Stimulated activated CD4-positive, alpha-beta T cell treated with anti-CD3 and anti-CD28 coated beads, Interleukin-4, amount 100 ng/mL, for 1 hour (primary cell): Measurements from ENCODE around the gene NRF1.
A peak's percentile ranks its signal among the peaks of the same experiment; 100 is the strongest.
"Not testable (repeated sequence)": the region's sequence is repeated elsewhere in the genome, so short reads cannot be mapped to it uniquely, and the experiment has no call there.

ENCODE experiments used
- DNase-seq: peaks from one replicate; pipeline ENCODE4 v3.0.0-alpha.2; 2020

The NRF1 gene

DNA sequence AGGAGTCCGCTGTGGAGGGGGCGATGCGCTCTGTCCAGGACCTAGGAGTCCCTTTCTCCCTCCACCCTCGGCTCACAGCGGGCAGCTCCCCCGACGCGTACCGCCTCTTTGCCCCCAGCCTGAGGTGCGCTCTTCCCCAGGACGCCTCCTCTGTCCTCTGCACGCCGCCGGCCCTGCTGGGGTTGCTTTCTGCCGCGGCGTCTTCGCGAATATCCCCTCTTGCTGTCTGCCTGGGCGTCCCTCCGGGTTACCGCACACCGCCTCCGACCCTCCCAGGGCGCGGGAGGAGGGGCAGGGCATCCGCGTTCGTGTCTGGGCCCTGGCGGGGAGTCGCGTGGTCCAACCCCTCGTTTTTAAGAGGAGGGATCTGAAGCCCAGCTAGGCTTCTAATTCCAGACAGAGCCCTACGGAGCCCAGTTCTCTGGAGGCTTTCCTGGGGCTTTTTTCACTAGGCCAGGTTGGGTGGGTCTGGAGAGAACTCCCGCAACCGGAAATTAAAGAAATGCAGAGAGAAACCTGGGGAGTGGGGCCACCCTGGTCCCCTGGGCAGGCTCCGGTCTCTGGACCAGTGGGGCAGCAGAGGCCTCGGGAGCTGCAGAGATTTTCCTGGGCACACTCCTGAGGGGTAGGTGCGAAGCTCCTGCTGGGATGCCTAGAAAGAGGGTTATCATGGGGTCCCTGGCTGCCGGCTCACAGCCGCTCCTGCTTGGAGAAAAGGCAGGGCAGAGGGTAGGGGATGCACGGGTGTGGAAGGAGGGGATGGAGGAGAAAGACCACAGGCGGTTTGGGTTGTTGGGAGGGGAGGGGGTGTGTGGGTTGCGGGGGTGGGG, 174.4 kb downstream of the NRF1 start:
- DNase-seq = peak; percentile 15

DNA sequence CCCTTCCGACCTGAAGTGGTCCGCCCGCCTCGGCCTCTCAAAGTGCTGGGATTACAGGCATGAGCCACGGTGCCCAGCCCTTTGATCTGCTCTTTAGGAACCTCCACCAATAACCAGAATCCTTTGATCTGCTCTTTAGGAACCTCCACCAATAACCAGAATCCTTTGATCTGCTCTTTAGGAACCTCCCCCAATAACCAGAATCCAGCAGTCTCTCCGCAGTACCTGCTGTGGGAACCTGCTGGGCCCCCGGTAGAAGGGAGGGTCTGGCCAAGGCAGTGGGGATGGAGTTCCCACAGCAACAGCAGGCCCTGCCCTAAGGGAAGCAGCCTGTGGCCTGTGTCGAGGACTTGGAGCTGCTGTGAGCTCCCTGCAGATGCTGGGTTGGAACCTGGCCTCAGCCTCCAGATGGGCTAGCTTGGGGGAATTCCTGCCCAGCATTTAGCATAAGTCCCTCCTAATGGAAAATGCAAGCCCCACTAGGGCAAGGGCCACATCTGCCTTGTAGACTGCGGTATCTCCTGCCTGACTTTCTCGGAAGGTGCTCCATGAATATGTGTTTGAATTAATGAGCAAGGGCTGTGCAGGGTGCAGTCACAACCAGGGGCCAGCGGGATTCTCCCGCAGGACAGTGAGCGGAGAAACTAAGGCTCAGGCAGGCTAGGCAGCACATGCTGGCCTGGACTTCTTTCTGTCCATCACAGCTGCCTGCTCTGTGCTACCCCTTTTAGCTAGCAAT, 175.5 kb downstream of the NRF1 start:
- DNase-seq = no peak

DNA sequence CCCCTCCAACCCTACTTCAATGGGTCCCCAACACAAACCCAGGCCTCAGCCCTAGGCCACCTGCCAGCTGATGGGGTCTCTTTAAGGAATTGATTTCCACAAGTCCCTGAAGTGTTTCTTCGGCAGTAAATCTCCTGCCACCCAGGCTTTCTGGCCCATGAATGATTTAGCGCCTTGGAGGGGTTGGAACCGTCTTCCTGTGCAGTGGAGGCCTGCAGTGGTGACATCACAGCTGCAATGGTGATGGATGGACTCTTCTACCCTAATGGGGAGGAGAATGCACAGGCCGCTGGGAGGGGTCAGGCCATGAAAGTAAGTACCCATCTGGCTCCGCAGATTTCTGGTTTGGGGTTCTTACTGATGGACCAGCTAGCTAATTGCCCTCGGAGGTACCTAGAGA, 177.5 kb downstream of the NRF1 start:
- no peak for DNase-seq

DNA sequence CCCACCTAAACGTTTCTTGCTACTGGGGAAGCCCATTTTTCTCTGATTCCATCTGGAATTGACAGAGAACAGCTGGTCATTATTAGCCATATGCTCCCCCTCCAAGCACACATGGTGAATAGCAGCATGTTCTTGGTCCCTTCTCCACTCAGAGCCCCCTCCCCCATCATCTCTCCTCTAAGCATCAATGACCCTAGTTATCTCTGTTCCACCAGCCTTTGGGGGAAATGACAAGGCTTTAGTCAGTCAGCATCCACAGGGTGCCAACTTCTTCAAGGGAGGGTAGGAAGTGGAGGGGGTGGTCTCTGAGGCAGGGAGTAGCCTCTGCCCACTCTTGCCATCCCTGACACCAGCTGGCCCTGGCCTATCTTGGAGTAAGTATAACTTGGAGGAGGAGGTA, 178.1 kb downstream of the NRF1 start:
- no peak for DNase-seq

DNA sequence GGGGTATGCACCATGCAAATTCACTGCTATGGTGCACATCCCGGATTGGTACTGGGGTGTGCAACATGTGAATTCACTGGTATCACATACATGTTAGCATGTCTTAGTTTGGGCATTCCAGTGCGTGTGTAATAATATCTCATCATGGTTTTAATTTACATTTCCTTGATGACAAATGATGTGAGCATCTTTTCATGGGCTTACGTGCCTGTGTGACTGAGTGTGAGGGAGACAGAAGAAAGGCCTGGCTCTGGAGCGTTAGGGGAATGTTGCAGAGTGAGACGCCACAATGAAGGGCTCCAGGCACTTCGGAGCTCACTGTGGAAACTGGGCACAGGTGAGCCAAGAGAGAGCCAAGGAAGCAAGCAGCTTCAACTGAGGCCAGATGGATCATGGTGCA, 178.6 kb downstream of the NRF1 start:
- no peak for DNase-seq

DNA sequence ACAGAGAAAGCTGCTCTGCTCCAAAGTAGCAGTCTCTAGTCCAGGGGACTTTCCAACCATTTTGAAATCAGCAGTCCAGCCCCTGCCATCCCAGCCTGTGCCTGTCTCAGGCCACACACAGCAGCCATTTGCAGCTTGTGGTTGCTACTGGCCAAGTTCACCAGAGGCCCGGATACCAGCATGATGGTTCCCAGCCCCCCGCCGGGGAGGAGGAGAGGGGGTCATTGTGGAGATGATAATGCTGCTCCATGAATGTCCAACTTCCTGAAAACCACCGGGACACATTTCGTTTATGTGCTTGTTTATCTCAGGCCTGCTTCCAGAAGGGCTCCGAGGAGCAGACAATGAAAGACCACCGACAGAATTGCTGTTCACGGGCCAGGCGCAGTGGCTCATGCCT, 181.2 kb downstream of the NRF1 start:
- no peak for DNase-seq

DNA sequence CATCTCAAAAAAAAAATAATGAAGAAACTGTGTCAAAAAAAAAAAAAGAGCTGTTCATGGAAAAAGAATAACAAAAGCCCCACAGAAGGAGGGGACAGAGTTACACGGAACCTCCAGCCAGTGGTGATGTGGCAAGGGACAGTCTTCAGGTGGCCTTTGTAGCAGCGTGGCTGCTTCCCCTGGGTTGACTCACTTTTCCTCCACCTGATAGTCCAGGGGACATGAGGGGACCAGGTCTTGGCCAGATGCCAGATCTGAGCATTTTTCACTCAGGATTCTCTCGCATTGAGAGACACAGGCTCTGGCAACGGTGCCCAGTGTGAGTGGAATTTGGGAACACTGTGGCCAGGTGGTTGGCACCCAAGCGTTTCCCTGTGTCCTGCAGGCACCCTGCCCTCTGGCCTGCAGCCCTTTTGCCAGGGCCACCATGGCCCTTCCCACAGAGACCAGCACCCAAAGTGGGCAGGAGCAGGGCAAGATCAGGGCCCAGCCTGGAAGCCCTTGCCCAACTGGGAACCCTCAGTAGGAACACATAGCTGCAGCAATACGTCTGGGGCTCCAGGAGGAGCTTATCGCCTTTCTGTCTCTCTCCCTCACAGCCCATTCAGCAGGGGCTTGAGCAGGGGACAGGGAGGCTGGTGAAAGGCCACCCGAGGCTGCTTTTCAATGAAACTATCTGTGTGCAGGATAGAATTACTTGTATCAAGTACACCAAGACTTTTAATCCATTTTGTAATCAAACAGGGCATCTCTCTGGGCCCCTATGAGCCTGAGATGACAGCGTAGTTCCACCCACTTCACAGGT, 182.2 kb downstream of the NRF1 start:
- no peak for DNase-seq

DNA sequence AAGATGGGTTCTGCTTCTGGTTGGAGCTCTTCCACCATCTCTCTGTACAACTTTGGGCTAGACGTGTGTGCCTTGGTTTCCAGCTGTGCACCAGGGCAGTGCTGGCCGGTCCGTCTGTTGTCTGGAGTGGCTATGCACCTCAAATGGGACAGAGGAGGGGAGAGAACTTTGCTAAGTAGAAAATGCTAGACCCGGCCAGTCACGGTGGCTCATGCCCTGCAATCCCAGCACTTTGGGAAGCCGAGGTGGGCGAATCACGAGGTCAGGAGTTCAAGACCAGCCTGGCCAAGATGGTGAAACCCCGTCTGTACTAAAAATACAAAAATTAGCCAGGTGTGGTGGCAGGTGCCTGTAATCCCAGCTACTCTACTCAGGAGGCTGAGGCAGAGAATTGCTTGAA, 182.9 kb downstream of the NRF1 start:
- DNase-seq = not testable (repeated sequence)

DNA sequence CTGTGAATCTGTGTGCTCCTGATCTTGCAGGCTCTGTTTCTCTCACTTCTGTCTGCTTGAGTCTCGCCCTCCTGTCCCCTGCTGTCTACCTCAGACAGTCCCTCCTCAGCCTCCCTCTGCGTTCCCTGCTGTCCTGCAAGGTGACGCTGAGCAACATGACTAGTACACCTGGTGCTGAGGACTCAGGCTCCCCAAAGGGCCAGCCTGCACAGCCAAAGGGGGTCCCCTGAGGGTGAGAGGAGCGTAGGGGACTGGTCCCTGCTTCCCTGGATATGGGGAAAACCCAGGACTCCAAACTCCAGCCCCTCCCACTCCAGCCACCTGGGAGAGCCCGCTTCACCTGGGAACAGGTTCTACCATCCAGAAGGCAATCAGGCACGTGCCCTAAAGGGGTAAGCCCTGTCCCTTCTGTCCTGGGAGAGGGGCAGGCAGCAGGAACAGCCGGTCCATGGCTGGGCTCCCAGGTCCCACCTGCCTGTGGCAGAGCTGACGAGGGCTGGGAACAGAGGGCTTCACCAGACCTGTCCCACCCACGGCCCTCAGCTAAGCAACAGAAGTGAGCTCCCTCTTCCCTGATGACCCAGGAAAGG, 184.8 kb downstream of the NRF1 start:
- no peak for DNase-seq

DNA sequence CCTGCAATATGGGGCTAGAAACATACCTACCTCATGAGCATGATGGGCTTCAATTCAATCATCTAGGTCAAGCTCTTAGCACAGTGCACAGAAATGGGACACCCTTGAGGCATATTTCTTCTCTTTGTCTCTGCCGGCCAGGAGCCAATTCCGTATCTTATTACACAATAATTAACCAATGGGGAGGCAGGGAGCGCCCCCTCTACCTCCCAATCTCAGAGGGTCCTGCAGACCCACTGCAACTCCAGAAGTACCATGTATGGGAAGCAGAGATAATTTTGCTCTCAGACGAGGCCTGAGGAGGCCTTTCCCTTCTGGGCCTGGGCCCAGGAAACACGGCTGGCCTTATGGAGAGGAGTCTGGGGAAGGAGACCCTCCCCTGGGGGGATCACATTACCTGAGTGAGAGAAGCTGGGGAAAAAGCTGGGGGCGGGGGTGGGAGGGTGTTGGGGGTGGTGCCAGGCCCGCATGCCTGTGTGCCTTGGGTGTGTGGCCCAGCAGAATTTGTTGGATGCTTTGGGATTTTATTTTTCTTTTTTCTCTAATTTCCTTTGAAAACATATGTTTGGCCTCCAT, 185.8 kb downstream of the NRF1 start:
- DNase-seq = no peak

DNA sequence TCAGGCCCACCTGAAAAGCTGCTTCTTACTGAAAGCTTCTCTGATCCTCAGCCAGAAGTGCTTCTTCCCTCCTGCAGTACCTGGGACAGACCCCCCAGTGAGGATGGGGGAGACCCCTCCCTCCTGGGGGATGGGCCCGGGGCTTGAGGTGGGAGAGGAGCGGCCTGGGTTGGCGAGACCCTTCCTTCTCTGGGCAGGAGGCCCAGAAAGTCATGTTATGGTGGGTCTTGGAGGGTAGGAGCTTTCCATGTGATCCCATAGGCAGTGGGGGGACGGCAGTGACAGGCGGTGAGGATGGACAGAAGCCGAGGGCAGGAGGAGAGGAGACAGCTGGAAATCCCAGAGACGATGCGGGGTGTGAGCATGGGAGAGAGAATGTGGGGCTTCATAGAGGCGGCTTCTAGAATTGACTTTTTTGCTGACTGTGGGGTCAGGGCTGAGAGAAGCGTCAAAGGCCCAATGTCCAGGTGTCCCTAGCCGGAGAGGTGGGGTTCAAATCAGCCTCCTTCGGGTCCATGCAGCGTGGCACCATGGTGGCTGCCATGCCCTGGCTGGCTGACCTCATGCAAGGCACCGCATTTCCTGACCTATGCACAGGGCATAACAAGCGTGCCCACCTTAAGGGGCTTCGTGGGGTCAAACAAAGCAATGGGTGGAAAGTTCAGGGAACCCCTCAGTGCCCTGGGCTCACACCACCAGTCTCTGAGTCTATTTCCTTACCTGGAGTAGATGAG, 187.3 kb downstream of the NRF1 start:
- DNase-seq = no peak

DNA sequence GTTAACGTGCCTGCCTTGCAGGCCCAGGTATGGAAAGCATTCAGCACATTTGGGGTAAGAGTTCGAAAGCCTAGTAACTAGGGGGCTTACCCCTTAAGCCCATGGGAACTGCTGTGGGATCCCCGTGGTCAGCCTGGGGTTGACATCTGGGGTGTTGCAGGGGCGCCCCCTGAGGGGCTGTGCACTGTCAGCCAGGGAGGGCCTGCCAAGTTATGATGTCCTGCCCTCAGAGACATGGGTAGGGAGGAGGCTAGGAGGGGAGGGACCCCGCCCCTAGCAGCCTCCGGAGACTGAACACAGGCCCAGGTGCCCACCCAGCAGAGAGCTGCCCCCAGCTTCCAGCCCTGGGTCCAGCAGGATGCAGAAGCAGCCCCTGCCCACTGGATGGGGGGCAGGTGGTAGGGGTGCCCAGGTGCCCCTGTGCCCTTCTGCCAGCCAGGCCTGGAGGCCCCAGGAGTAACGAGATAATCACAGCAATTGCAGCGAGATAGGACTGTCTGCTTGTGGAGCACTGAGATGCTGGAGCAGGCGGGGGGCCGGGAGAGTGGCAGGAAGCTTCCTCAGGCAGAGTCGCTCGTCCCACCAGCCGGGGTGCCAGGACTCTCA, 187.9 kb downstream of the NRF1 start:
- DNase-seq = no peak

DNA sequence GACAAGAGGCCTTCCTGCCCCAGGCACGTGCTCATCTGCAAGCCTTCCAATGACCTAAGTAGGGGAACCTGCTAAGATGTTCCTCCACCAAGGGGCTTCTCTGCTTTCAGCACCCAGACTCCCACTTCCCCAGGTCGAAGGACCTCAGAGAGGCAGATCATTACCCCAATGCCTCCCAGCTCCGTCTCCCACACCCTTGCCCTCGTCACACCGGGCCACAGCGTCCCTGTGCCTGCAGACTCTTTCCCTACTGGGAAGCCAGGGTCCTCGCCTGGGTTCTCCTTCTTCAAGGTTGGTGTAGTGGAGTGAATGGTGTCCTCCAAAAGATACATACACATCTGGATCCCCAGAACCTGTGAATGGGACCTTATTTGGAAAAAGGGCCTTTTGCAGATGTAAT, 189.4 kb downstream of the NRF1 start:
- no peak for DNase-seq

DNA sequence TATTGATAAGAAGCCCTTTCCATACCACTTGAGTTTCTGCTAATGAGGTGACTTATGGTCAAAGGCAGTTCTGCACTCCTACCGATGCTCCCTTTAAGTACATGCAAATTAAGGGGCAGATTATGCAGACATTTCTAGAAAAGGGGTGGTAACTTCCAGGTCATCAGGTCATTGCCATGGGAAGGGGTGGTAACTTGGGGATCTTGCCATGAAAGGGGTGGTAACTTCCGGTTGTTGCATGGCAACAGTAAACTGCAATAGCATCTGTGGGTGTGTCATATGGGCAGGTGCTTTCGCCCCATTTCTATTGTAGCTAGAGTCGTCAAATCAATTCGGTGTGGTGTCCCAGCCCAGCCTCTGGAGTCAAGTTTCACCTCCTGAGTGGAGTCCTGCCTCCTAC, 190.4 kb downstream of the NRF1 start:
- no peak for DNase-seq

DNA sequence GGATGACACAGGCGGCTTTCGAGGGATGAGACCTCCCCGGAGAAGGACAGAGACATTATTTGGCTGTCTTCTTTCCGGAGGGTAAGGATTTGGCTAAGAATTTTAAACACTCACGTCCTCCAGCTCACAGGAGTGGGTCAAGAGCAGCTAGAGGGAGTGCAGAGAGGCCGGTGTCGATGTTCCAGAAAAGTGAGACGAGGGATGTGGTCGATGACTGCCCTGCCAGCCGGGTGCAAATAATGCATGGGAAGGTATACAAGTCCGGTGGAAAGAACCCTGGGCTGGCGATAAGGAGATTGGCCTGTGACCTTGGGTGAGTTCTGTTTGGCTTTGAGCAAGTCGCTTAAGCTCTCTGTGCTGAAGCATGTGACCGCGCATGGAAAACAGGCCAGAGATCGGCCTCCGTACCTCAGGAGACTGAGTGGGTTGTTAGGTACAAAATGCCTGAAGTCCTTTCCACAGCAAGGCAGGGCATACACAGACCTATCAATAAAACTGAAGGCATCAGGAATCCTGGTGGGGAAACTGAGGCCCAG, 192.1 kb downstream of the NRF1 start:
- DNase-seq = no peak

DNA sequence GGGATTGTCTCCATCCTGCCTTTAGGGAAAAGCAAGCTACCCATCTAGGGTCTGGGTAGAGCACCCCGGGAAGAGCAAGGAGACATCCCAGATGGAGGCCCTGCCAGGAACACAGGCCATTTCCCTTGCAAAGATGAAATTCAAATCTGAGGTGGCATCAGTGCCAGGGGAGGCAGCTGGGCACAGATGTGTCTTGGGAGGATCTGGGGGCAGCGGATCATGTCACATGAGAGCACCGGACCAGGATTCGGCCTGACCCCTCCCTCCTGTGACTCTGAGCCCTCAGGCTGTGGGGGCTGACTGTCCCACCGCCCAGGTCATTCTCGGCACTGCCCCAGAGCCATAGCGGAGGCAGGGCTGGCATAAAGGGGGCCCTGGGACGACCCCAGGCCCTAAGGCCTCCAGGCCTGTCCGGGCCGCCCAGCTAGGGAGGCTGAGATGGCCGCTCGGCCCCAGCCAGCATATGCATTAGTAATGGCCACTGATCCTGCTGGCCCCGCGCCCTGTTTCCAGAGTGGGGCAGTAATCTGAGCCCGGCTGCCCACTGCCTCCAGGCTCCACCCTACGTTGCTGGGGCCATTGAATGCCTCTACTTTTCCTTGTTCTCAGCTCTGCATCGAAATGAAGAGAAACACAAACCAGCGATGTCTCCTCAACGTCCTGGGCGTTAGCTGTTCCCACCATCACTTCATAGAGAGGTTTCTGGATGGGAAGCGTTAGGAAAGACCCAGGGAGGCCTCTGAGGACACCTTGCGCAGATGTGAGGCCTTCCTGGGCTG, 192.8 kb downstream of the NRF1 start:
- DNase-seq = no peak

DNA sequence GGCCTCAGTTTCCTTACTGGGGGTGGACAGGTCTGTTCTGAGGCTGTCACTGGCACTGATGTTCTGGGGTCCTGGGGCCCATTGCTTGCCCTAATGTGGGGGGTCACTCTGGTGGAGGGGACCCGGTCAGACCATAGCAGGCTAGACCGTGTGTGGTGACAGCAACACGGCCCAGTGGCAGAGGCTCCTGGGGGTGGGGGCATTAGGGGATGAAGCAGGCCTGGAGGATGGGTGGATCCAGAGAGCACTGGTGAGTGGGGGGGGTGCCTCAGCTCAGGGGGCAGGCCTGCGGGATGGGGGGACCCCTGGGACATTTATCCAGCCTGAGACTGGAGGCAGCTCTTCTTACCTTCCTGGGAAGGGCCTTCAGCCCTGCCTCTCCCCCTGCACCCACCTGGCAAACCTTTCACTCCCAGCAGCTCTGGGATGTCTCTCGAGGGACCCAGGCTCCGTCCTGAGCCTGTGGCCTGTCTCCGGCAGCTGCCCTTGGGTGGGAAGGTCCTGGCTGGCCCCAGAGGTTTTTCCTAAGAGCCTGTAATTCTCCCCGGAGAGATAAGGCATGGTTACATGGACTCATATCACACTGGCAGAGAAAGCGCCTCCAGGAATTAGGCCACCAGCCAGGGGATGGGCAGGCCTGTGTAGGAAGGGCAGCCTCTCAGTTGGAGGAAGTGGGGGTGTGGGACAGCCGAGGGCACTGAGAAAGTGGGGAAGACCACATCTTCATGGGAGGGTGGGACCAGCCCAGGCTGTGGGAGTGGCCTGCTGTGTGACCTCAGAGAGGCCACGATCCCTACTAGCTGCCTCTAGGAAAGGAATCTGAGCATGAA, 193.6 kb downstream of the NRF1 start:
- no peak for DNase-seq
